Measurements from ENCODE around the gene TENM4.

Gene TENM4

DNA sequence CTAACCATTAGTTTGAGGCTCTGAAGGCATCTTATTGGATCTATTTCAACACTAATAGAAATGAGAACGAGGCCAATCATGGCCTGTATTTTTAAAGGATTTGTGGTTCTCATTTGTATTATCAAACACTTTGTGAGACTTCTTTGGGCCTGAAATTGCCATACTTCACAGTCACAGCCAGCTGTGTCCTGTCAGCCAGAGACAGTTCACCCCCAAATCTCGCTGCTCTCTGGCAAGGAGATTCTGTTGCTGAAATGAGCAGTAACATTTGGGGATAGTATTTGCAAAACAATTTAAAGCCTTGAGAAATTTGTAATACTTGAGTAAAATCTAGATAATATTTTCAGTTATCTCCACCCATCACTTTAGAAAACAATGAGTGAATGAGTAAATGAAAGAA, 26.9 kb upstream of the TENM4 start:
- no peak for DNase-seq (ENCODE audit: low read depth in 1 of 2, low spot score in 1 of 2)
- in situ Hi-C loops (cut with HindIII; ENCODE audit: low pct_unique_long_range_greater_than_20kb, low sequenced_read_pairs) = no loop called here
- TF ChIP-seq JUND (IDR thresholded peaks at IDR 0.05; ENCODE audit: low read depth) = no peak

DNA sequence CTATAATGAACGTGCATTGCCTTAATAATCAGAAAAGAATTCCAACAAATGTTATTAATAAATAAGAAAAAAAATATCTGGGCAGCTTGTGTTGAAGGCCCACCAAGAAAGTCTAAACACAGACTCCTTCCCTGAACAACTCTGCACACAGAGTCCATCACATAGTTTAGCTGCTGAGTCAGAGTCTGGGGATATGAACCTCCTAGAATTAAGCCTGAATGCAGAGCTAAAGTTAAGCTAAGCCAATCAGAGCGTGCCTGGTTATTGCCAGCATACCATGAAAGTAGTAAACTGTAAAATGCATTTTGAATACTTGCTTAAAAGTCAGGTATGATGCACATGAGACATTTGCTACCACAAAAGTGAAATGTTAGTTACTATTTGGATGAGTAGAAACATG, 25.6 kb upstream of the TENM4 start:
- no peak for TF ChIP-seq JUND (IDR thresholded peaks at IDR 0.05; ENCODE audit: low read depth)
- in situ Hi-C loops (cut with HindIII; ENCODE audit: low pct_unique_long_range_greater_than_20kb, low sequenced_read_pairs) = no loop called here
- no peak for DNase-seq (ENCODE audit: low read depth in 1 of 2, low spot score in 1 of 2)

DNA sequence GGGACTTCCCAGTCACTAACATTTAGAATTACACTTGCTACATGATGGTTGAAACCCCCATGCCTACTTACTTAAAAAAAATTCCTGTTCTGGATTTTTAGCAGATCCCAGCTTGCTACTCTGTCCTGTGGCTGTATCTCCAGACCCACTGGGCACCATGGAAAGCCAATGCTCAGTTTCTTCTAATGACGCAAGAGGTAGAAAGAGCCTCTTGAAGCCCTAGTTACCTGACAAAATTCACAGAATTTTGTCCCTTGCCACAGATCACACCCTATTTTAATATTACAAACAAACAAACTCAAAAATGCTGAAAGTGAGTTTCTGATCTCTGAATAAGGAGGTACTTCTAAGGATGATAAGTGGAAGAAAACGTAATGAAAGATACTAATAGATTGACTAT, 24.3 kb upstream of the TENM4 start:
- DNase-seq (ENCODE audit: low read depth in 1 of 2, low spot score in 1 of 2) = no peak
- in situ Hi-C loops (cut with HindIII; ENCODE audit: low pct_unique_long_range_greater_than_20kb, low sequenced_read_pairs) = no loop called here
- no peak for TF ChIP-seq JUND (IDR thresholded peaks at IDR 0.05; ENCODE audit: low read depth)

DNA sequence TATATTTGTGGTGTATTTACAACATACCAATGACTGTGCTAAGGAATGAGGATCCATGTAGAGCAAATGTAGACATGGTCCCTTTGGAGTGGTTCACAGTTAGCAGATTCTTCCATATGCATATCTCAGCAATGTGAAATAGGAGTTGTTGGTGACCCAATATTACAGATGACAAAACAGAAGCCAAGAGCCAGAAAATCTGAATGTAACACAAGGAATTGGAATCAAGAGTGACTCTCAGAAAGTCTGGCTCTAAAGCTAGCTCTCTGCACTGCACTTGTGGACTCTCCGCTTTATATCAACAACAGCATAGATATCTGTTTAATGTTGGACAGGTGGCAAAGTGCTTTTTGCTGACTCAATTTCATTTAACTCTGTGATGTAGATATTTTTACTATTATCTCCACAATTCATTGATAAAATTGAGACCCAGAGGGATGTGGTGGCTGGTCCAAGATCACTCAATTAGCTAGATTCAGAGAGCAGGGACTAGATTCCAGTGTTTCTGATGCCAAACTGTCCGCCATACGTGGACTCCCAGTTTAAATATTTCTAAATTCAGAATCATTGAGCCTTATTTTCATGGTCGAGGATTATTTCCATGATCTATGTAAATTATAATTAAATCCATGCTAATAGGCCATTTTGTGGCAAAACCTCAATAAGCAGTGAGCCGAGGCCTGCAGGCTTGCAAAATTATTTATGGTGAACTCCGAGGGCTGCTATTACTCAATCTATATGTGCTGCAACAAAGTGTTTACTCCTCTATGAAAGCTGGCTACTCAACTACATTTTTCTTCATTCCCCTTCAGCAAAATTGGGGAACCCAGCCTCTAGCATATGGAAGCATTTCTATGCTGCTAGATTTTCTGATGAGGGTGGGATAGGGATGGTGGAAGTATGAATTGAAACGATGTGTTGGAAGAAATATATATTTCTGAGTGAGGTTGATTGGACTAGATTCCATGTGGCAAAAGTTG, 21.1 kb upstream of the TENM4 start:
- in situ Hi-C loops (cut with HindIII; ENCODE audit: low pct_unique_long_range_greater_than_20kb, low sequenced_read_pairs) = no loop called here
- TF ChIP-seq JUND (IDR thresholded peaks at IDR 0.05; ENCODE audit: low read depth) = no peak
- DNase-seq (ENCODE audit: low read depth in 1 of 2, low spot score in 1 of 2) = no peak

DNA sequence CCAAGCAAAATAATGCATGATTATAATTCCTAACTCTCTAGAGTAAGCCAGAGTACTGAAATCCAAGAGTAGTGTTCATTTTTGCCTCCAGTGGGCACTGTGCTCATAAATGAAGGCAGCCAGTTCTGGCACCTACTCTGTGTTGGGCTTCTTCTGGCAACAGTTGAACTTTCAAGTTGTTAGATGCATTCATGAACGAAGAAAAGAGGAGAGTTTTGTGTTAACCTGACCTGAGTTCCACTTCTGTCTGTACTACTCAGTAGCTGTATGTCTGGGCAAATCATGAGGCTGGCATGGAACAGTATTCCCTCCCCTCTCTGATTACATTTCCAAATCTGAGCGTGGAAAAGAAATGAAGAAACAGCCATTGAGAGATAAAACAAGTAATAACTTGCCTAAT, 20.3 kb upstream of the TENM4 start:
- peak in 1 of 2 experiments; percentile 45 for DNase-seq (ENCODE audit: low read depth in 1 of 2, low spot score in 1 of 2)
- in situ Hi-C loops (cut with HindIII; ENCODE audit: low pct_unique_long_range_greater_than_20kb, low sequenced_read_pairs) = no loop called here
- no peak for TF ChIP-seq JUND (IDR thresholded peaks at IDR 0.05; ENCODE audit: low read depth)

DNA sequence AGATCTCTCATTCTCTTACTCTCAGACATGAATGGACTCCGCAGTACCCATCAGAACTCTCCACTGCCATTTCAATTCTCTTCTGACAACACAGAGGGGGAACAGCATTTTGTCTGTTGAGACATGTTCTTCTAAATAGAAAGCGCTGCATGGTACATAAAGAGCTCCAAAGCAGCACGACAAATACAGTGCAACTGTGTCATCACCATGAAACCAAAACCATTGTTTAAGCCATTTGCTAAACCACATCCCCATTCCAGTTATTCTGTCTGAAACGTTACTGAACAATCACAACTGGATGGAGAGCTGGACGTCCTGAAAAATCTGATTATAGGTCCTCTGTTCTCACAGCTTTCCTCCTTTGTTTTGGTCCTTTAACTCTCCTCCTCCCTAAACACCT, 17.9 kb upstream of the TENM4 start:
- no peak for TF ChIP-seq JUND (IDR thresholded peaks at IDR 0.05; ENCODE audit: low read depth)
- DNase-seq (ENCODE audit: low read depth in 1 of 2, low spot score in 1 of 2) = no peak
- in situ Hi-C loops (cut with HindIII; ENCODE audit: low pct_unique_long_range_greater_than_20kb, low sequenced_read_pairs) = no loop called here

DNA sequence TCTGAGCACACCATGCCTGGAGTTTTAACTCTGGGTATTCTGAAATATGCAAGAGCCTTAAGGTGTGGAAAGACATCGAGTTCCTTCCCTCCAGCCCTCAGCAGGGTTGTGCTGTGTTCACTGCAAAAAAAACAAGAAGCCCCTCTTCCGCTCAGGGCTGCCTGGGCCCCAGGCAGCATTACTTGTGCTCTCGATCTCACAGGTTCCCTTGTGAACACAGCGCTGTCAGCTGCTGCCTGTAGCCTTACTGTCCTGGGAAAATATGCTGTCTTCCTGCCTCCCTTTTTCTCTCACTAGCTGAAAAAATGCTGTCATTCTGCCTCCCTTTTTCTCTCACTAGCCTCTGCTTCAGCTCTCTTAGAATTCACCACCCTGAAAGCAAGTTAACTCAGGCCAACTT, 15.7 kb upstream of the TENM4 start:
- no peak for DNase-seq (ENCODE audit: low read depth in 1 of 2, low spot score in 1 of 2)
- TF ChIP-seq JUND (IDR thresholded peaks at IDR 0.05; ENCODE audit: low read depth) = no peak
- in situ Hi-C loops (cut with HindIII; ENCODE audit: low pct_unique_long_range_greater_than_20kb, low sequenced_read_pairs) = no loop called here

DNA sequence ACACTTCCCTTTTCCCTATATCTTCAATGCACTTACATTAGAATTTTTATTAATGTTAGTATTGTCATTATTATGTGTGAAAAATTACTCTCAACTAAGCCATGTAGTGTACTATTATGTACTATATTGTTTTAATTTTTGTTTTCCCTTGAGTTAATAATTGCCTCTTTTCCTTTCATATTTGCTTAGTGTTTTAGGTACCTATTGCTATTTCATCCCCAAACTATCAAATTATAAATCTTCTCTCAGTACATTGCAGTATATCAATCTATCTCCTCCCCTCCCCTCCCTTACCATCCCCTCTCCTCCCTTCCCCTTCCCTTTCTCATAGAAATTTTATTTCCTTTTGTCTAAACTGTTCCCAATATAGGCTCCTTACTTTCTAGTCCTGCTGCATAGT, 12.8 kb upstream of the TENM4 start:
- no peak for DNase-seq (ENCODE audit: low read depth in 1 of 2, low spot score in 1 of 2)
- no peak for TF ChIP-seq JUND (IDR thresholded peaks at IDR 0.05; ENCODE audit: low read depth)
- in situ Hi-C loops (cut with HindIII; ENCODE audit: low pct_unique_long_range_greater_than_20kb, low sequenced_read_pairs) = no loop called here

DNA sequence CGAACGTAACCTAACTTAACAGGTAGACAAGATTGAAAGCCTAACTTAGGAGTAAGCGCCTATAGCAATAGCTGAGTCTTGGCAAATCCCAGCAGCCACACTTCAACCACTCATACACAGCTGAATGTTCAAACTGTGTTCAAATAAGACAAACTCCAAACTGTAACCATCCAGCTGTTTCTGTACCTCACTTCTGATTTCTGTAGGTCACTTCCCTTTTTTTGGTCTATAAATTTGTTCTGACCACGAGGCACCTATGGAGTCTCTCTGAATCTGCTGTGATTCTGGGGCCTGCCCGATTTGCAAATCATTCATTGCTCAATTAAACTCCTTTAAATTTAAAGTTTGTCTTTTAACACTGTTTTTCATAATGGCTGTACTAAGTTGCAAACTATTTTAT, 8.2 kb upstream of the TENM4 start:
- in situ Hi-C loops (cut with HindIII; ENCODE audit: low pct_unique_long_range_greater_than_20kb, low sequenced_read_pairs) = no loop called here
- TF ChIP-seq JUND (IDR thresholded peaks at IDR 0.05; ENCODE audit: low read depth) = no peak
- no peak for DNase-seq (ENCODE audit: low read depth in 1 of 2, low spot score in 1 of 2)

DNA sequence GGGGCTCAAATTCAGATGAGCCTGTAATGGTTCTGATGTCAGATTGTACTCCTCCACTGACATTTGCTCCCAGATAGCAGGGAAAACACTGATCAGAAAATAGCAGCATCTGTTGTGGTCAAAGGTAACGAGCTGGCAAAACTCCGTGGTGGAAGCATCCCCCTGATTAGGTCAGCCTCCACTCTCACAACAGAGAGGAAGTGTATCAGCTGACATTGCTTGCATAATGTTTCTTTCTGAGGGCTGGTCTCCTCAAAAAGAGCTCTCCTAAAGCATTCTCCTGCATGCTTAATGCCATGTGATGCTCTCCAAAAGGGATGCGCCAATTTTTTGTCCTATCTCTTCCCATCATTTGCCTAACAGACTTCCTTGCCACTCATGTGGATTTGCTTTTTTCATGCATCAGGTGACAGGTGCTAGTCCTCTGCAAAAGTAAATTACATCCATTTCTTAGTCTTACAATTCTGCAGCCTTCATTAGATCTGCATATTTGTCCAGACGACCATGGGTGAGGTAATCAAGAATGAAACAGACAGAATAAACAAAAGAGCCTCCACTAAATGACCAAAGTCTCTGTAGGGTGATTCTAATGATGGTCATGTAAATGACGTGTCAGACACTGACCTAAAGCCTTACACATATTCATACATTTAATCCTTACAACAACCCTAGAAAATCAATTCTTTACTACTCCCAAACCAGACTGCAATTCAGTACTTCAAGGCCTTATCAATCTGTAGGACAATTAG, 6.4 kb upstream of the TENM4 start:
- in situ Hi-C loops (cut with HindIII; ENCODE audit: low pct_unique_long_range_greater_than_20kb, low sequenced_read_pairs) = no loop called here
- no peak for DNase-seq (ENCODE audit: low read depth in 1 of 2, low spot score in 1 of 2)
- no peak for TF ChIP-seq JUND (IDR thresholded peaks at IDR 0.05; ENCODE audit: low read depth)

DNA sequence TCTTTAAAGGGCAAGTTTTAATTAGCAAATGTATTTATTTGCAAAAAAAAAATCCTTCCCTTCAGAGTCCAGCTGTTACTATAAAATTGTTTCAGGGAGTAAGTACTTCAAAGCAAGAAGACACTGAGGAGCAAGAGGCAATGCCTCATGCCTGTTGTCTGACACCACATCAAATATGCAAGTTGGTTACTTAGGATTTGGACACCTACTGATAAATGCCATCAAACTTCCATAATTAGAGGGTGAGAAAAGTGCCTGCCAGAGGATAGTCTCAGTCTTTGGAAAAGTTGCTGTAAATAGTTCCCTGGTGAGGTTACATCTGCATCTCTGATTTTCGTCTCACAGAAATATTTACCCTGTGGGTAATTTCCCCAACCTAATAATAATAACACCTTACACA, 4.1 kb upstream of the TENM4 start:
- DNase-seq (ENCODE audit: low read depth in 1 of 2, low spot score in 1 of 2) = no peak
- in situ Hi-C loops (cut with HindIII; ENCODE audit: low pct_unique_long_range_greater_than_20kb, low sequenced_read_pairs) = no loop called here
- no peak for TF ChIP-seq JUND (IDR thresholded peaks at IDR 0.05; ENCODE audit: low read depth)

DNA sequence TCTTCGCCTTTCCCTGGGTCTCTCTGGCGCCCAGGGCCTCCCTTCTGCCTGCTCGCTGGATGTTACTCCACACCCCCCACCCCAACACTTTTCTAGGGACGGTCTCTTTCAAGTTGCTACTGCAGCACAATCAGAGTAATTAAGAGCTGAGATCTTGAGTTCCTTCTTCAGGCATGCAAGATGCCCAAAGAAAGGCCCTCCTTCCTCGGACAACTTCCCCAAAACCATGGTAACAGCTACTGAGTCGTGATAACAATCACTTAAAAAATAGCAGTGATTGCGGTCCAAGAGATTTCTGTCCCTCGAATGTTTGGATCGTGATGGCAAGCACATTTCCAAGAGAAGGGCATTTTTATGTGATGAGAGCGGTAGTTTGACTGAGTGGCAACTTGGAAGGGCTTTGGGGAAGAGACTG, 638 bp upstream of the TENM4 start:
- no peak for DNase-seq (ENCODE audit: low read depth in 1 of 2, low spot score in 1 of 2)
- no peak for TF ChIP-seq JUND (IDR thresholded peaks at IDR 0.05; ENCODE audit: low read depth)
- in situ Hi-C loops (cut with HindIII; ENCODE audit: low pct_unique_long_range_greater_than_20kb, low sequenced_read_pairs) = no loop called here

DNA sequence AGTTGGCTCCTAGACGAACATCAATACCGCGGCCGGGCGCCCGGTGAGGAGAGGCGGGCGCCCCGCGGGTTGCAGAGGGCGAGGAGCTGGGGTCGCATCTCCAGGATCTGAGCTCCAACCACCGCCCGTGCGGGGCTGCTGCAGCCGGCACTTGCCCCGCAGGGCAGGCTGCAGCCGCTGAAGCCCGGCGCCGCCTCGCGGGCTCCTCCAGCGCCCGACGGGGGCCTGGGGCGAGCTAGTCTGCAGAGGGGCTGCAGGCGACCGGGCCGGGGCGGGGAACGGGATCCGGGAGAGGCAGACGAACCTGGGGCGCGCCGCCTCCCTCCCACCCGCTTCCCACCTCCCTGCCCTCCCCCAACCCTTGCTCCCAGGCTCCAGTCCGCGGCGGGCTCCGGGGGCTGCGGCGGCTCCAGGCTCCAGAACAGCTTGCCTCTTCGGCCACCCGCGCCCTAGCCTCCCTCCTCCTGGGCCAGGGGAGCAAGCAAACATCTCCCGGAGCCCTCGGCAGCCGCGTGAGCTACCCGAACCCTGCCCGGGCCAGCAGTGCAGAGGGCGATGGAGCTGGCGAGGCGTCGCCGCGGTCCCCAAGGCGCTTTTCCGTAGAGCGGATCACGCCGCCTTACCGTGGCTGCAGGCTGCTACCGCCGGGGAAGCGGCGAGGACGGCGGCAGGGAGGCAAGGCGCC, 802 bp downstream of the TENM4 start:
- DNase-seq (ENCODE audit: low read depth in 1 of 2, low spot score in 1 of 2) = no peak

More for the DNA sequence above, 802 bp downstream of the TENM4 start:
- in situ Hi-C loops (cut with HindIII; ENCODE audit: low pct_unique_long_range_greater_than_20kb, low sequenced_read_pairs) = no loop called here
- TF ChIP-seq JUND (IDR thresholded peaks at IDR 0.05; ENCODE audit: low read depth) = no peak

Data from T47D (cell line).